DMS153 treated with DMSO at 0.1 percent for 48 hours (cell line): Measurements from ENCODE around the gene WDR48.

Source experiments
- DNase-seq: peaks from one replicate; lab custom pipeline; 2025; ENCODE audit not compliant: unreplicated experiment; lab: John Stamatoyannopoulos, UW

The WDR48 gene

DNA sequence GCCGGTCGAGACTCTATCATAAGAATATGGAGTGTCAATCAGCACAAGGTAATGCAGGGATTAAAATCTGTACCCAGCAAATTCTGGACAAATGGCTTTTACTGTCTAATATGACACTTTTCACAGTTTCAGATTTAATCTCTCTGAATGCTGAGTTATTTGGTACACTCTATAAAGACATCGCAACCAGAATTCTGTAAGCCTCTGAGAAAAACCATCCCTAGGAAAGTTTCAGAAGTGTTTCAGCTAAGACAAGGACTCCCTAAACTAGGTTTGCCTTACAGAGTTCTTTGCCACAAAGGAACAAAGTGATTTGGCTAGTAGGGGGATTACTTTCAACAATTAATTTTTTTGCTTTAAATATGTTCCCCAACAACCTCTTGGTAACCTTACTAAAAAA, 11.3 kb downstream of the WDR48 start:
- DNase-seq, result no peak

DNA sequence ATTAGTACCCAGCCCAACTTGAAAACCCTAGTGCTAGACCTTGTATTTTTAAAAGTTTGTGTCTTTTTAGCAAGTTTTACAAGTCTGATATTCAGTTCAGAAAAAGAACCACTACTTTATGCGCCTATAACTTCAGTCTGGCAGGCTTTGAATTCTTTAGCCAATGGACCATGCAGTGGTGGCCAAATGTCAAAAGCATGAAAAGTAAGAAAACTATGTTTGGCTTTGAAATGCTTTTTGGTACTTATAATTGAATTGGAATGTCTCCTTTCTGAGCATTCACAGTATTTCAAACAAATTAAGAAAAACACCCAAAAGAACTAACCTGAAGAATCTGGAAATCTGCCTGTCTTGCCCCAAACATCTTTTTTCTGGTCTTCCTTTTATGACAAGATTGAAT, 12.8 kb downstream of the WDR48 start:
- DNase-seq, result no peak

DNA sequence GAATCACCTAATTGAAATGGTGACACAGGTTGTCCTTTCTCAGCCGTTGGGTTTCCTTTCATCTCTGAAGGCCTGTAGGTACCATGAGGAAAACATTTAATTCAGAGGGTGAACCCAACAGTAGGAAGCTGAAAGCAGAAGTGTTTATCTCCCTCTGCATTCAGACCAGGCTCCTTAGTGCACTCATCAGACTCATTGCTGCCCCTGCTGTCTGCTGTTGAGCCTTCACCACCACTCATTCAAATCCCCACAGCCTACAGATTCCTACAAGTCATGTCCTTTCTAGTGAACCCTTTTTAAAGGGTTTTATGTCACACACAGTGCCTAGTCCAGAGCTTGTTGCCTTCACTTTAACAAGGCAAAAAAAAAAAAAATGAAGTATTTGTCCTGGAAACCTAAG, 13.4 kb downstream of the WDR48 start:
- no peak for DNase-seq

DNA sequence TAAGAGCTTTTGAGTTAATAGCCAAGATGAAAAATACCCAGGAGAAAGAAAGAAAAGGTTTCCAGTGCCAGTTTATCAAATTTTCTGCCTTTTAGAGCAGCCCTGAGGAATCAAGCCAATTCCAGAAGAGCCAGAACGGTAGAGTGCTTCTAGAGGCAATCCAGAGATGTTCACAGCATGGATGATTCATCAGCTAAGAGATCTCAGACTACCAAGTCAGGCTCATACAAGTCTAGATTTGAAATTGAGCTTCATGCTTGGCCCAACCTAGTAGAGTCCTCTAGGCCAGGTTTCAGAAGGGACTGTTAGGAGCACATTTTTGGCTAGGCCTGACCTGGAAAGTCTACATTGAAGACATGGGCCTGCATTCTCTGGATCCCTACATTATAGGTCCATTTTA, 15.5 kb downstream of the WDR48 start:
- DNase-seq, result no peak

DNA sequence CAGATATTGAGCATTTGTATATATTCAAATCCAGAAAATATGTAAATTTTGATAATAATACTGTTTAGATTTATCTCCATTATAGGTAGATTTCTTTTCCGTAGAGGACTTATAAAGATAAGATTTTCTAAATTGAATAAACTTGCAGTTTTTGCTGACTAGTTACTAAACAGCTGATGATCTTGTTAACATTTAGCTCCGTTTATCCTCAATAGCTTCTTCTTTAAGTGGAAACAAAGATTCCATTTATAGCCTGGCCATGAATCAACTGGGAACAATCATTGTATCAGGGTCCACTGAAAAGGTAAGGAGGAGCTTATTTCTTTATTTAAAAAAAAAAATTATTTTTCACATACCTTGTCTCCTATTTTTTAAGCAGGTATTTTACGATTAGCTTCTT, 16.7 kb downstream of the WDR48 start:
- DNase-seq, result no peak

DNA sequence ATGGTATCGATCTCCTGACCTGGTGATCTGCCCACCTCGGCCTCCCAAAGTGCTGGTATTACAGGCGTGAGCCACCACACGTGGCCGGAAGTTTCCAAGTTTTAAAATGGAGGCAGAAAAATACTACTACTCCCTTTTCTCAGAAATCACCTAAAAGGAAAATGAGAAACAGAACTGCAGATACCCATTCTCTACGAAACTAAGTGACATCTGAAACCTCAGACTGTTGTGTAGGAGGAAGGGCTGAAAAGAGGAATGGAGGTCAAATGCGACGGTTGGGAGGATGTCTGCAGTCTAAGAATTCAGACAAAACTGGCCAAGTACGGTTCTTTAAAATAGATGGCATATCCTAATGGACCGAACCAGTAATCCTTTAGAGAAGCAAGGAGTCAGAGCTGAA, 24.1 kb downstream of the WDR48 start:
- no peak for DNase-seq

DNA sequence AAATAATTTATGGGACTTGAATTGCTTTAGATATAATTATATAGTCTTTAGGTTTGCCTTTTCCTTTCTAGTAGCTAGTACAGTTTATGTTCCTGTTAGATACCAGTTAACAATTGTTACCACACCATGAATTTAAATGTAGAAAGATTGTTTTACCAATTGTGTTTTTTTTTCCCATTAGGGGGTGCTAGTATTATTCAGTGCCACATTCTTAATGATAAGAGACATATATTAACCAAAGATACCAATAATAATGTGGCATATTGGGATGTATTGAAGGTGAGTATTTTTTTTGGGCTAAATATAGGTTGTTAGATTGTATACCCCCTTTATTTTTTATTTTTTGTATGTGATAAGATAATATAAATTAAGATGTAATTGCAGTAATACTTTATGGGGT, 27.7 kb downstream of the WDR48 start:
- DNase-seq, result no peak

DNA sequence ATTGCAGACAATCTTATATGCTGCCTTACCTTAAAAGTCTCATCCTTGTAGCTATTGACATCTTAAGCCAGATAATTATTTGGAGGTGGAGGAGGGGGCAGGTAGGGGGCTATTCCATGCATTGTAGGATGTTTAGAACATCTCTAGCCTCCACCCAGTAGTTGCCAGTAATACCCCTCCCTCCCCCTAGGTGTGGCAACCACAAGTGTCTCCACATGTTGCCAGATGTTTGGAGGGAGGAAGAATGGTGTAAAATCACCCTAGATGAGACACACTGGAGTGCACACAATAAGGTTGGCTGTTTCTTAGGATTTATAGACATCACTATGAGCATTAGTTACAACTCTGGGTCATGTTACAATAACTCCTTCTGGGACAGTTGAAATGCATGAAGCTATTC, 28.2 kb downstream of the WDR48 start:
- DNase-seq, result no peak

DNA sequence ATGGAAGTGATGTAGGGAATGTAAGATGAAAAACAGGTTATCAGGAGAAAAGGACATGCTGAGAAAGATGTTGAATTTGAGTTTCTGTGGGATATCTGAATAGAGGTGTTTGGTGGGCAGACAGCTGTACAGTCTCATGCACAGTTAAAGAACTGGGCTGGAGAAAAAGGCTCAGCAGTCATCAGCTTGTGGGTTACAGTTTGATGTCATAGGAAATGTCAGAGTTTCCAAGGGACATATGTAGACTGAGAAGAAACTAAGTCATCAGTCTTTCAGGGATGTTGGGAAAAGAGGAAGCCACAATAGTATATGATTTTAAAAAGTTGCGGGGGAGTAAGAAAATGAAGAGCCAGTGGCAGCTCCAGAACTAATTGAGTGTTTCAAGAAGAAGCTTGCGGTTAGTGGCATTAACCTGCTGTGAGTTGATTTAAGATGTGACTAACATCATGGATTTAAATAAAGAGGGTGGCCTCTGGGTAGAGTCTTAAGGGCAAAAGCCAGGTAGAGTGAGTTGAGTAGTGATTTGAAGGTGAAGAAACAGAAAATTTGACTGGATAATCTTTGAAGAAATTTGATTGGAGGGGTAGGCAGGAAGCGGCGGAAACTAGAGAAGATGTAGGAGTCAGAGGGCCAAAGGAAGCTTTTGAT, 31.0 kb downstream of the WDR48 start:
- DNase-seq, result no peak

DNA sequence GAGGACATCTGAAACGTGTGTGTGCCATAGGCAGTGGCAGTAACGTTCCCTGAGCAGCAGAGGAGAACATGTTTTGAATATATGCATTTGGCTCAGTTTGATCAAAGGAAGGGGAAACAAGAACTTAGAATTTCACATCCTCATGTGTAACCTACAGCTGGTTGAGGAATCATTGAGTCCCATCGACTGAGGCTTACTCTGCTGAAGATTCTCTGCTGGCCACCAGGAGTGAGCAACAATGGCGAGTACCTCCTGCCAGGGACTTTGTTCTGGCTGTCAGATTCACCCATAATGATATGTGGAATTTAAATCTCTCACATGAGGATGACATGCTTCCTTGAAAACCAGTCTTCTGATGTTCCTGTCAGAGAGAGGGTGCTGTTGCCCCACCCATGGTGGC, 34.3 kb downstream of the WDR48 start:
- DNase-seq, result no peak

DNA sequence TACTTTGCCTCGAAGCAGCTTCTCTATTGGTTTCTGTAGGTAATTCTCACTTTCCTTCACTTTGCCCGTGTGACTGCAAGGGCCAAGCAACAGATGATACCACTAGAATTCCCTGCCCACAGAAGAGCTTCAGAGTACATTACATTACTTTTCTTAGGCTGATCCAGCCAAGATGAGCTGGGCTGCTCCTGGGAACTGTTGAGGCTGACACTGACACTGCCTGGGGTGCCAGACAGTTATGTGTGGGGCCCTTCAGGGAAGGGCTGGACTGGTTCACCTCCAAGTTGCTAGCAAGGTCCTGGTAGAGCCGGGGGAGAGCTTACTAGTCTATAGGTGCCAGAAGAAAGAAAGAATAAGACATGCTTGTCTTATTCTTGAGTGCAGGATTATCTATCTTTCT, 36.6 kb downstream of the WDR48 start:
- DNase-seq, result no peak

DNA sequence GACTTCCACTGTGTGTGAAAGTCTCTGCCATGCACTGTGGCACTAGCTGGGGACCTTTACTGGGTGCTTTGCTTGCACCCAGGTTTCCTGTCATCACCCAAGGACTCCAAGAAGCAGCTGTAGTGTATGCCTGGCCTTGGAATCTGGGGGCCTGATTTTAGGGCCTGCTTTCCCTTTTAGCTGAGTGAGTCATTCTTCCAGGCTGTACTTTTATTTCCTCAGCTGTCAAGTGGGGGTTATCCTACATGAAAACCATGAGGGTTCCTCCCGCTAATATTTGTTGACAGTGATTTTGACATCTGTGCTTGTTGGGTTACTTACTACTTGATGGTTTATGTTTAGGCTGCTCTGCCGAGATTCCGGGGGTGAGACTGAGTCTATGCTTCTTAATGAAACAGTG, 37.1 kb downstream of the WDR48 start:
- no peak for DNase-seq

DNA sequence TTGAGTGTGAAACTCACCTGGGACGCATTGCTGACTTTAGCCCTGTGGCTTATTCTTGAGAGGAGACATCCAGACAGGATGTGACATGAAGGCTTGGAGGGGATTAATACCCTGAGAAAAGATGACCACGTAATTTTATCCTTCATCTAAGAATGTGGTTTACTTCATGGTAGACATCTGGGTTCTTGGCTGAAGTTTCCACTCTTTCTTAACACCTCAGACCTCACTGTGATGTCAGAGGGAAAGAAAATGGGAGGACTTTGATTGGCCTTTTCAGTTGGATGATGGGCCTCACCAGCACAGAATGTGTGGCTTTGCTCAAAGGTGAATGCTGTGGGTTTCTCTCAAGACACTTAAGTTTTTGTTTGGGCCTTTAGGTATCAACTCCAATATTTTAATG, 39.1 kb downstream of the WDR48 start:
- no peak for DNase-seq

DNA sequence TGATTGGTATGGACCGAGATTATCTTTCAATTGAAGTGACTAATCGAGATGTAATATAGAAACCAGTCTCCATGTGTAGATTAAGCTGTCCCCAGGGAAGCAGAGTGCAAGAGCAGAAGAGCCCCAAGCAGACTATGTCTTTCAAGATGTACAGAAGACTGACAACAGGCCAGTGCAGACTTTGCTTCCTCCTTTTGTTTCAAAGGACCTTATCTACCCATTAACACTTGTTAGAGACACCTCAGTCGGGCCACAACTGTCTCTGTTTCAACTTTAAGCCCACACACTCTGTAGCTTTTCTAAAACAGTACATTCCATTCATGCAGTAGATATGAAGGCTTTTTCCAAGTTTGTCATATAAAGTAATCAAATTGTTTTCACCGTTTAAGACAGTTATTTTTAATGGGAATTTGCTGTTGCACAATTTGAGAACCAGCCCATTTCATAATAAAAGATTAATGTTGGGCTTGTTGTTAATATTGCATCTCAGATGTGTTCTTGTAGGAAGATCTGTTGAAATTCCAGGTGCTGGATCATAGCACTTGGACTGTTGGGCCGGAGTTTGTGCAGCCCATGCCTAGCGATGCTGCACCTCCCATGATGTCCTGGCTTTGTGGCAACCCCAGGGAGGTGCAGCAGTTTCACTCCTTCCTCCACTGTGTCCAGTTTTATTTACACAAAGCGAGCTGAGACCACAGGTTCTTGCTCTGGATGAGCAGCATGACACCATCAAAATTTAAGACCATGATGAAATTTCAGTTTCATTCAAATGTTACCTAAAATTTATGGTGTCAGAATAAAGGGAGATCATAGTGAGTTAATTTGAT, 43.2 kb downstream of the WDR48 start:
- DNase-seq, result no peak

DNA sequence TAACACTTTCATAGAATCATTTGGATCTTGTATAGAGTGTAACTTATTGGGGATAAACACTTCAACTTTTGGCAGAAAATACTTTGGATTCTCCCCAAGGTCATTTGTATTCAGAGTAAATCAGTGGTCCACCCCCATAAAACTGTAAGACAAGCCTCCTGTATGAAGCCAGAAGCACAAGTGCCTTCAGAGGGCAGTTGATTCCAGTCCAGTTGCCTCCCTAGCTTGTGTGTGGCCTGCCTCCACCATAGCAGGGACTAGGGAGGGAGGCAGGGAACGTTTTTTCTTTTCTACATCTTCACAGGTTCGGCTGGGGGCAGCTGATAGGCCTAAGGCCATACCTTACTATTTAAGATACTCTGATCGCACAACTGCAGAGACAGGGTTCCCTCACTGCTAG, 44.0 kb downstream of the WDR48 start:
- no peak for DNase-seq

DNA sequence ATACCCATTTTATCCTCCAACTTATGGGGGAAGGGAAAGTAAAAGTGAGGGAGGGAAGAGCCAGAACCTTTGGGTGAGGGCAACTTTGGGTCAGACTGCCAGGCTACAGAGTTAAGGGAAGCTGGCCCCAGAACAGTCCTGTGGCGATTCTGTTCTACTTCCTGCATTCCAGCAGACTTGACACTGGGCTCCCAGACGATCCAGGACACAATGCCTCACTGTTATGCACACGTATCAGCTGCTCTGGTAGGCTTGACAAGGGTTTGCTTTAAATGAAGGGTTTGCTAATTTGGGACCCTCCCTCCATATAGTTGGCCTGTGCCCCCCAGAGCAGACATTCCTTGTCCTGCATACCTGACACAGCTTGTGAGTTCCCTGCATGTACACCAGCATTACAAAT, 45.0 kb downstream of the WDR48 start:
- DNase-seq, result no peak

DNA sequence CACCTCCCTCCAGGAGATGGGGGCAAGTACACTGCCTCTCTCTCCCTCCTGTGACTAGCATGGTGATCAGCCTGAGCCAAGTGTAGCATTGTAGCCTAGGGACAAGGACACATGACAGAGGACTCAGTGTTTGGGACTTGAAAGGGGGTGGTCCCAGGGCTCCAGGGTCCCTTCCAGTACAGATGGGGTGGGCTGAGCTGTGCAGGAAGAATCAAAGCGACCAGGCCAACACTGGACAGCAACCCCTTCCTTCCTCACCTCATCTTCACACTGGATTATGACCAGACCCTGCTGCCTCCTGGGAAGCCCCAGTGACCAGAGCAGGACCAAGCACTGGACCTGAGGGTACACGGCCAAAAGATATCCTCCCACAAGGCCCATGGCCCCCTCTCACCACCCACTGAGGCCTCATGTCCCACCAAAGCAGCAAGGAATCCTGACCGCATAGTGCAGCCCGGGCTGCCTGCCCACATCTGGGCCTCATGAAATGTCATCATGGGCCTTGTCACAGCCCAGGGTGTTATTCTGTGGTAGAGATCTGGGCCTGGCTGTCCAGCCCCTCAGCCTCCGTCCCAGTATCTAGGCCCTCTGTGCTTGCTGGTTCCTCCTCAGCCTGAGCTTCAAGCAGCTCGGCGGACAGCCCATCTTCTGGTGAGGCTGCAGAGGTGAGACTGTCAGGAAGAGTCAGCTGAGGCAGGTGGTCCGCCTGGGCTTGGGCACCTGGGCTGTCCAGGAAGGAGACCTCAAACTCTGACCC, 46.1 kb downstream of the WDR48 start:
- no peak for DNase-seq

DNA sequence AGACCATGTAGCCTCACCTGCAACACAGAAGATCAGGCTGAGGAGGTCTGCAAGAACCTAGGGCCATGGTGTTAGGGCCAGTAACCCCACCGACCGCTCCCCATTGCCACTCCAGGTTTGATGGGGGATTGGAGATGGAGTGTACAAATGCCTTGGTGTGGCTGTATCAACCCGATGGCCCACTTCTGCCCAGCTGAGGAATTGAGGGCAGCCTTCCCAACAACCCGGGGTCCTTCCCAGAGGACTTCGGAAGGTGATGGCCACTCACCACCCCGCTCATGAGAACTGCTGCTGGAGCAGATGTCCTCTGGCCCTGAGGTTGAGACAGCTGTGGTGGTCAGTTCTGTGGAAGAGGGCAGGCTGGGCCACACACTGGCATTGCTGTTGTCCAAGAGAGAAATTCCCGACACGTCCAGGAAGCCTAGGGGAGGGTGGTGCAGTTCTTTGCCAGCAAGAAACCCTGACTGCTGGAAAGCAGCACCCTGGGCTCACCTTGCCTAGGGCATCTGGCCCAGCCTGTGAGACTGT, 46.7 kb downstream of the WDR48 start:
- no peak for DNase-seq

DNA sequence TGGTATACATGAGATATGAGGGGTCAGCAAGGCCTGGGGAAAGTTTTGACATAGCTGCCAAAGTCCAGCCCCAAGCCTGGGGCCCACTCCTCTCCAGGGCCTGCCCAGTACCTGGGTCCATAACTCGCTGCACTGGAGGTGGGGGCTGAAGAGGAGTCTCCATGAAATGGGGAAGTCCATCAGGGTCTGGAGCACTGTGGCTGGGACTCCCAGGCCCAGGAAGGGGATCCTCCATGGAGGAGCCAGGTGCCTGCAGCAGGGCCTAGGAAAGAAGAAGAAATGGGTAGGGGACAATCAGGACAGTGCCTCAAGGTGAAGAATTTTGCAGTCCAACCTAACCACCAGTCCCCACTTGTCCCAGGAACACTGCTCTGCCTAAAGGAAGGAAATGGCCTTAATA, 47.4 kb downstream of the WDR48 start:
- DNase-seq, result no peak

DNA sequence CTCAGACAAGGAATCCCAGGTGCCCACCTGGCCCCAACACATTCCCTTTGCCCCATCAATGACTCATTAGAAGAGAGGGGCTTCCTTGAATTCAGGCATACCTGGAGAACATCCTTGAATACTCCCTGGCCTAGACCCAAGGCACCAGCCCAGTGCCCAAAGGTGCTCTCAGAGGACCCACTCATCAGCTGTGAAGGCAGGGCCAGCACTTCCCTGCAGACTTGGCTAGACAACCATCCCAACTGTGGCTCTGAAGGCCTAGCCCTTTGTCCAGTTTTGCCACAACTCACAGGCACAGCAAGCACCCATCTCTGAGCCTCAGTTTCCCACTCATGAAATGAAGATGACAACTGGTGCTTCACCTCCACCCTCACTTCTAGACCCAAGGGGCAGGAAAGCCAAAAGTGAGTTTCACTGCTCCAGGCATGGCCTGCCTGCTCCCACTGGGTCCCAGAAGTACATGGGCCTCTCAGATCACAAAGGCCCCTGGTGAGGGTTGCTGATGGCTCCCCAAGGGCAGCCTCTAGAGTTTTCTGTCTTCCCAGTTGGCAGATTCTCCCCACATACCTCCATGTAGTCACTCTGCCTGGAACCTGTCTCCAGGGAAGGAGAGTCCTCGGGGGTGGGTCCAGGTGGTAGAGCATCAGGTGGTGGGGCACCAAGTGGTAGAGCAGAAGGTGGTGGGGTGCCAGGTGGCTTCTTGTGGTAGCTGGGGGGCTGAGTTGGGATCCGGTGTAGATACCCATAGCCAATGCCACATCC, 48.1 kb downstream of the WDR48 start:
- no peak for DNase-seq

DNA sequence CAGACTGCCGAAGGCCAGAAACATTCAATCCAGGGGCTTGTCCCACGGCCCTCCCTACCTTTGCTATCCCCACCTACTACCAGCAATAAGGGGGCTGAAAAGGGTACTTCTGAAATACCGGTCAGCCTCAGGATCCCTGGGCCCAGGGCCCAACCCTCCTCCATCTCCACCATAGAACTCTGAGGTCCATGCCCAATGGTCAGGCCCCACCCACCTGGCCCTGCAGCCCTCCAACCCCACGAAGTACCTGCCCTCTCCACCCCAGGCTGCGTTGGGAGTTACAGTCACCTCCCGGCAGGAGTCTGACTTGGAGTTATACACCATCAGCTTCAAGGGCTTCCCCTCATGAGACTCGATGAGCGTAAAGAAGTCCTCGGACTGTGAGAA, 48.7 kb downstream of the WDR48 start:
- no peak for DNase-seq
